T-cell (primary cell): ENCODE measurements around the gene NFIC. TPM values are rescaled to one million over a fixed set of nuclear protein-coding genes. Genes with fewer than 3 reads are reported as not detected.

Source experiments
- ATAC-seq, 4 experiments: fragments of 200-7000 bp in 3 of 4; fragments of 150-1000 bp in 1 of 4; cut with Tn5 transposase; replicated peaks in 1 of 4; 1 replicate in 3 of 4; 2 replicates in 1 of 4; pipeline ENCODE4 v1.10.0; 2021; ENCODE audit warnings: moderate library complexity in 3 of 4, mild to moderate bottlenecking in 2 of 4, moderate number of reproducible peaks in 1 of 4
- CTCF ChIA-PET, 2 donors: fragments of 300-600 bp; sonication (Branson Sonifier 250); formaldehyde crosslinking; loops; one replicate each; lab custom pipeline; 2022; ENCODE audit warnings: antibody characterized with exemption in 2 of 2; lab: Charles Lee
- POLR2A ChIA-PET, 2 donors: fragments of 300-600 bp; sonication (Branson Sonifier 250); formaldehyde crosslinking; loops; one replicate each; lab custom pipeline; 2022; ENCODE audit warnings: antibody characterized with exemption in 2 of 2; lab: Charles Lee
- DNase-seq, 35 experiments: peaks; one replicate each; pipeline versions ENCODE4 v3.0.0 to v3.0.0-alpha.2; 2013 to 2023
- H3K27ac ChIP-seq: one replicate; pipeline ENCODE4 v1.5.1; 2013; ENCODE audit warnings: low read length
- H3K27me3 ChIP-seq, 2 experiments: replicated peaks in 1 of 2; 1 replicate in 1 of 2; 2 replicates in 1 of 2; pipeline versions ENCODE4 v1.6.1 to v1.7.0; 2013; ENCODE audit warnings: low read length in 1 of 2, mixed read lengths in 1 of 2; ENCODE audit not compliant: control insufficient read depth in 2 of 2, insufficient read depth in 2 of 2; ENCODE audit errors: extremely low read depth in 1 of 2
- H3K36me3 ChIP-seq, 2 donors: 1 replicate in 1 of 2; 2 replicates in 1 of 2; pipeline versions ENCODE4 v1.6.1 to v1.7.0; 2013; ENCODE audit warnings: low read length in 1 of 2; ENCODE audit not compliant: control insufficient read depth in 2 of 2, insufficient read depth in 1 of 2; ENCODE audit errors: extremely low read depth in 1 of 2
- H3K4me1 ChIP-seq, 2 experiments: 1 replicate in 1 of 2; 2 replicates in 1 of 2; pipeline versions ENCODE4 v1.6.1 to v1.7.0; 2013; ENCODE audit warnings: low read length in 2 of 2, mixed read lengths in 1 of 2; ENCODE audit not compliant: insufficient read depth in 2 of 2, control insufficient read depth in 1 of 2; ENCODE audit errors: extremely low read depth in 1 of 2
- H3K4me3 ChIP-seq, 2 donors: 1 replicate in 1 of 2; 2 replicates in 1 of 2; pipeline versions ENCODE4 v1.5.1 to v1.7.0; 2013; ENCODE audit warnings: mild to moderate bottlenecking in 2 of 2, low read length in 1 of 2, moderate library complexity in 1 of 2; ENCODE audit not compliant: control insufficient read depth in 1 of 2; ENCODE audit errors: extremely low read depth in 1 of 2
- H3K9me3 ChIP-seq: 2 replicates; pipeline ENCODE4 v1.7.0; 2013
- H3K27ac Mint-ChIP-seq, 2 donors: one replicate each; pipeline ENCODE4 v1.8.0; 2020 to 2021; ENCODE audit warnings: mild to moderate bottlenecking in 2 of 2, mixed read lengths in 2 of 2
- H3K27me3 Mint-ChIP-seq, 2 donors: one replicate each; pipeline ENCODE4 v1.8.0; 2021 to 2022; ENCODE audit warnings: mixed read lengths in 2 of 2
- H3K36me3 Mint-ChIP-seq: one replicate; pipeline ENCODE4 v1.8.0; 2021; ENCODE audit warnings: mixed read lengths
- H3K4me1 Mint-ChIP-seq, 3 donors: one replicate each; pipeline ENCODE4 v1.8.0; 2020 to 2022; ENCODE audit warnings: mixed read lengths in 3 of 3, mild to moderate bottlenecking in 1 of 3
- H3K4me3 Mint-ChIP-seq, 3 donors: one replicate each; pipeline ENCODE4 v1.8.0; 2020 to 2022; ENCODE audit warnings: mild to moderate bottlenecking in 3 of 3, mixed read lengths in 3 of 3, moderate library complexity in 3 of 3
- H3K9me3 Mint-ChIP-seq, 3 donors: one replicate each; pipeline ENCODE4 v1.8.0; 2020 to 2022; ENCODE audit warnings: mixed read lengths in 3 of 3
- WGBS: methylation state at CpG from one replicate; pipeline ENCODE4 v1.1.5; 2013; ENCODE audit warnings: missing lambda C conversion rate; ENCODE audit not compliant: insufficient coverage; 5-methylcytosine and 5-hydroxymethylcytosine counted together
- total RNA-seq, 35 experiments: library from RNA in 6 of 35; stranded (reverse) in 6 of 35; fragments of 120-200 nt in 1 of 35; gene quantifications; one replicate each; pipeline versions ENCODE4 v1.2.1 to v1.2.4 and lab custom pipeline; 2013 to 2026

The NFIC gene
- total RNA-seq, 5 donors from 2014 or later (not counting 1 experiment from before 2014, with no cell fraction given) = 27.1 to 41.7 (median 37.2) TPM

DNA sequence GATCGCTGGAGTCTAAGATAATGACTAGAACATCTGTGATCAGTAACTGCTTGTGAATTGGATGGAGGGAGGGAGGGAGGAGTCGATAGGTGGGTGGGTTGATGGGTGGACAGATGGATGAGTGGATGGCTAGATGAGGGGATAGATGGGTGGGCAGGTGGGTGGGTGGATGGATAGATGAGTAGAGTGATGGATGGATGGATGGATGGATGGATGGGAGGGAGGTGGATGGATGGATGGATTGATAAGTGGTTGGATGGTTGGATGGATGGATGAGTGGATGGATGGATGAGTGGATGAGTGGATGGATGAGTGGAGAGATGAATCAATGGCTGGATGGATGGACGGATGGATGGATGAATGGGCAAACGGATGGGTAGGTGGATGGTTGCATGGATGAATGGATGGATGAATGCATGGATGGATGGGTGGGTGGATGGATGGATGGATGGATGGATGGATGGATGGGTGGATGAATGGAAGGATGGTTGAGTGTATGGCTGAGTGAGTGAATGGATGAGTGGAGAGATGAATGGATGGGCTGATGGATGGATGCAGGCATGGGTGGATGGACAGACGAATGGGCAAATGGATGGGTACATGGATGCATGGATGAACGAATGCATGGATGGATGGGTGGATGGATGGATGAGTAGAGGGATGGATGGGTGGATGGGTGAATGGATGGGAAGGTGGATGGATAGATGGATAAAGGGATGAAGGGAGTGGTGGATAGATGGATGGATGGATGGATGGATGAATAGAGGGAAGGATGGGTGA lies 44.0 kb upstream of the NFIC start:
- Mint-ChIP-seq H3K27me3 (peaks cover 16 to 22% of the 10 kb centered on the region in 2 donors), H3K36me3 (no peaks in the 10 kb centered on the region), H3K4me1 (no peaks in the 10 kb centered on the region), H3K9me3 (no peaks in the 10 kb centered on the region), H3K27ac (no peak overlapping the region), H3K4me3 (no peak overlapping the region)
- H3K27ac ChIP-seq = no peak overlapping the region
- peaks cover 0 to 36% of the 10 kb centered on the region in 2 experiments for H3K27me3 ChIP-seq
- ChIA-PET CTCF (no interaction called here), POLR2A (no interaction called here)
- ATAC-seq (no peak), DNase-seq (no peak)
- H3K4me3 ChIP-seq = no peak overlapping the region
- H3K4me1 ChIP-seq = no peaks in the 10 kb centered on the region
- WGBS = 73% methylated on average over 6 of the region's 6 CpGs
- no peaks in the 10 kb centered on the region for H3K36me3 ChIP-seq
- no peaks in the 10 kb centered on the region for H3K9me3 ChIP-seq

- H3K36me3 ChIP-seq = no peaks in the 10 kb centered on the region
- ATAC-seq (no peak), DNase-seq (no peak)
- no peak overlapping the region for H3K4me3 Mint-ChIP-seq
- peaks cover 0 to 35% of the 10 kb centered on the region in 2 experiments for H3K27me3 ChIP-seq
- no peaks in the 10 kb centered on the region for H3K4me1 Mint-ChIP-seq
- peaks cover 16 to 22% of the 10 kb centered on the region in 2 donors for H3K27me3 Mint-ChIP-seq
- H3K4me1 ChIP-seq = no peaks in the 10 kb centered on the region
- no CpG with 5 or more reads among the region's 2 CpGs for WGBS
- H3K27ac Mint-ChIP-seq = no peak overlapping the region
- ChIA-PET CTCF (interaction anchor here in 1 of 2 donors (0.7 kb wide), 1 partner anchor 106 kb away, joined by 4 read pairs; no protein-coding TSS in a partner anchor), POLR2A (no interaction called here)
- no peaks in the 10 kb centered on the region for H3K36me3 Mint-ChIP-seq
- H3K9me3 Mint-ChIP-seq = no peaks in the 10 kb centered on the region
- H3K4me3 ChIP-seq = no peak overlapping the region
- H3K27ac ChIP-seq = no peak overlapping the region
- H3K9me3 ChIP-seq = no peaks in the 10 kb centered on the region
Observed at GRCh38 chr19:3323026-3323425, 43.4 kb upstream of the NFIC start.

DNA sequence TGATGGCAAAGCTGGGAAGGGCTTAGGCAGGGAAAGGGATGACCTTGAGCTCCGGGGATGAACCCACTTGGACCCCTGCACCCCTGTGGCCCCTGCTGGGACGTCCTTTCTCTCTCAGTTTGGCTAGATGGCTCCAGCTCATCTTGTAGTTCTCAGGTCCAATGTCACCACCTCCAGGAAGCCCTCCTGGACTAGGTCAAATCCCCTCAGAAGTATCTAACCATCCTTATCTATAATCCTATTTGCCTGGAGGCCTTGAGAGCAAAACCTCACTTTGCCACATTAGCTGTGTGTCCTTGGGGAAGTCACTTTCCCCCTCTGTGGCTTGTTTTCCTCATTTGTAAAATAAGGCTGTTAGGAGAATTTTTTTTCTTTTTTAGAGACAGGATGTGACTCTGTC lies 42.7 kb upstream of the NFIC start:
- H3K4me1 ChIP-seq = no peaks in the 10 kb centered on the region
- no CpG with 5 or more reads among the region's 2 CpGs for WGBS
- no peak overlapping the region for H3K4me3 Mint-ChIP-seq
- POLR2A ChIA-PET = no interaction called here
- H3K36me3 ChIP-seq = no peaks in the 10 kb centered on the region
- H3K36me3 Mint-ChIP-seq = no peaks in the 10 kb centered on the region
- ATAC-seq (no peak), DNase-seq (no peak)
- CTCF ChIA-PET = interaction anchor here in 1 of 2 donors (0.7 kb wide), 1 partner anchor 105 kb away, joined by 4 read pairs; no protein-coding TSS in a partner anchor
- no peak overlapping the region for H3K27ac ChIP-seq
- H3K9me3 Mint-ChIP-seq = no peaks in the 10 kb centered on the region
- no peaks in the 10 kb centered on the region for H3K4me1 Mint-ChIP-seq
- H3K27me3 ChIP-seq = peaks cover 0 to 33% of the 10 kb centered on the region in 2 experiments
- H3K27me3 Mint-ChIP-seq = peaks cover 13 to 22% of the 10 kb centered on the region in 2 donors
- H3K27ac Mint-ChIP-seq = no peak overlapping the region
- no peak overlapping the region for H3K4me3 ChIP-seq
- H3K9me3 ChIP-seq = no peaks in the 10 kb centered on the region

DNA sequence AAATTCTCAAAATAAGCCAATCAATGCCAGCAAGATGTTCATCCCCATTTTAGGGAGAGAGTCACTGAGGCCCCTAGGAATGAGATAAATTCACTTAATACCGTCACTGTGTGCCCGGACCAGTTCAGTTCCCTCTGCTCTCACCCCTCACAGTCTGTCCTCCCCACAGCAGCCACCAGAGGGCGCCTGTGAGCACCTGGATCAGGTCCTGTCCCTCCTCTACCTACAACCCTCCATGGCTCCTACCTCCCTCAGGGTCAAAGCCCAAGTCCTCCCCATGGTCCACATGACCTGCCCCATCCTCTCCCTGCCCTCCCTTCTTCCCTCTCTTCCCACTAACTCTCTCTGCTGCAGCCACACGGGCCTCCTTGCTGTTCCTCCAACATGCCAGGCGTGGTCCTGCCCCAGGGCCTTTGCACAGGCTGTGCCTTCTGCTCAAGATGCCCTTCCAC lies 42.0 kb upstream of the NFIC start:
- Mint-ChIP-seq H3K27me3 (peaks cover 11 to 22% of the 10 kb centered on the region in 2 donors), H3K4me1 (no peaks in the 10 kb centered on the region), H3K9me3 (no peaks in the 10 kb centered on the region), H3K36me3 (no peaks in the 10 kb centered on the region), H3K27ac (no peak overlapping the region), H3K4me3 (no peak overlapping the region)
- ChIA-PET POLR2A (no interaction called here), CTCF (interaction anchor here in 1 of 2 donors (0.6 kb wide), 1 partner anchor 102 kb away, joined by 6 read pairs; no protein-coding TSS in a partner anchor)
- Histone ChIP-seq H3K4me3 (no peak overlapping the region), H3K27ac (no peak overlapping the region), H3K9me3 (no peaks in the 10 kb centered on the region), H3K27me3 (peaks cover 0 to 34% of the 10 kb centered on the region in 2 experiments), H3K4me1 (no peaks in the 10 kb centered on the region), H3K36me3 (no peaks in the 10 kb centered on the region)
- 48% methylated on average over 5 of the region's 5 CpGs for WGBS
- DNase-seq (peak in 34 of 35 experiments; percentile 30 to 76 (median 64)), ATAC-seq (peak; percentile 43 to 67 (median 56))

GRCh38 chr19:3325451-3325850 lies 40.9 kb upstream of the NFIC start:
- H3K36me3 Mint-ChIP-seq = no peaks in the 10 kb centered on the region
- 78% methylated on average over 1 of the region's 1 CpG for WGBS
- DNase-seq = no peak
- Histone ChIP-seq H3K4me1 (no peaks in the 10 kb centered on the region), H3K27me3 (peaks cover 0 to 26% of the 10 kb centered on the region in 2 experiments), H3K9me3 (no peaks in the 10 kb centered on the region), H3K36me3 (no peaks in the 10 kb centered on the region), H3K4me3 (no peak overlapping the region), H3K27ac (no peak overlapping the region)
- ATAC-seq = no peak
- ChIA-PET POLR2A (no interaction called here), CTCF (interaction anchor here (1.6 to 1.7 kb wide), 2 partner anchors 104 to 106 kb away, joined by 4 to 11 read pairs; no protein-coding TSS in a partner anchor)
- H3K27me3 Mint-ChIP-seq = peaks cover 6 to 18% of the 10 kb centered on the region in 2 donors
- no peak overlapping the region for H3K4me3 Mint-ChIP-seq
- H3K27ac Mint-ChIP-seq = no peak overlapping the region
- no peaks in the 10 kb centered on the region for H3K9me3 Mint-ChIP-seq
- H3K4me1 Mint-ChIP-seq = no peaks in the 10 kb centered on the region

- POLR2A ChIA-PET = no interaction called here
- WGBS = no CpG with 5 or more reads among the region's 3 CpGs
Observed at GRCh38 chr19:3328743-3329142, 37.6 kb upstream of the NFIC start.

More at GRCh38 chr19:3328743-3329142, 37.6 kb upstream of the NFIC start:
- ATAC-seq (no peak), DNase-seq (no peak)
- peaks cover 0 to 8% of the 10 kb centered on the region in 2 experiments for H3K27me3 ChIP-seq
- no peak overlapping the region for H3K4me3 ChIP-seq
- no peak overlapping the region for H3K4me3 Mint-ChIP-seq
- H3K4me1 ChIP-seq = no peaks in the 10 kb centered on the region
- H3K4me1 Mint-ChIP-seq = peaks cover 0 to 8% (median 2%) of the 10 kb centered on the region in 3 donors
- H3K9me3 Mint-ChIP-seq = no peaks in the 10 kb centered on the region
- H3K27me3 Mint-ChIP-seq = peaks cover 0 to 1% of the 10 kb centered on the region in 2 donors
- CTCF ChIA-PET = interaction anchor here in 1 of 2 donors (1.7 kb wide), 1 partner anchor 101 kb away, joined by 5 read pairs; no protein-coding TSS in a partner anchor
- H3K27ac Mint-ChIP-seq = no peak overlapping the region
- no peaks in the 10 kb centered on the region for H3K9me3 ChIP-seq
- H3K27ac ChIP-seq = no peak overlapping the region
- no peaks in the 10 kb centered on the region for H3K36me3 Mint-ChIP-seq
- H3K36me3 ChIP-seq = no peaks in the 10 kb centered on the region
